ENCODE results near the gene PLXNA2.

The PLXNA2 gene

GRCh38 chr1:207978441-207978840 is 265.7 kb downstream of the PLXNA2 start:
- Histone ChIP-seq H3K4me2 (ENCODE audit: insufficient read depth, low read length, poor library complexity, severe bottlenecking) (no peak overlapping the region), H4K8ac (ENCODE audit: low read depth, low read length) (no peak overlapping the region), H3K23ac (ENCODE audit: low read depth, low read length, poor library complexity) (no peak overlapping the region), H2AK5ac (ENCODE audit: low read depth, low read length) (no peak overlapping the region), H3K9ac (ENCODE audit: low read depth, low read length, poor library complexity) (no peak overlapping the region), H2BK120ac (ENCODE audit: low read depth, low read length) (no peak overlapping the region), H2BK12ac (ENCODE audit: low read length) (no peak overlapping the region), H3K4me3 (ENCODE audit: low read length in 2 of 2) (no peak overlapping the region), H3K27ac (replicated peaks; ENCODE audit: low read length) (no peak overlapping the region), H2BK15ac (ENCODE audit: low read length) (no peak overlapping the region), H3K27me3 (ENCODE audit: control insufficient read depth in 3 of 3, insufficient read depth in 3 of 3, low read depth in 1 of 3, low read length in 3 of 3) (peaks cover 0 to 16% (median 0%) of the 10 kb centered on the region in 3 experiments), H3K14ac (ENCODE audit: low read length) (no peak overlapping the region), H2AFZ (ENCODE audit: low read length) (no peak overlapping the region), H3K4me1 (ENCODE audit: control insufficient read depth in 2 of 2, insufficient read depth in 1 of 2, low read depth in 1 of 2, low read length in 2 of 2) (no peaks in the 10 kb centered on the region), H3K36me3 (replicated peaks in 1 of 2; ENCODE audit: control insufficient read depth in 2 of 2, insufficient read depth in 2 of 2, low read length in 2 of 2) (no peaks in the 10 kb centered on the region), H3K79me1 (ENCODE audit: low read depth, low read length) (peaks cover 2% of the 10 kb centered on the region), H3K18ac (ENCODE audit: low read length) (no peak overlapping the region), H4K91ac (ENCODE audit: low read depth, low read length, poor library complexity) (no peak overlapping the region), H3K9me3 (replicated peaks in 1 of 2; ENCODE audit: control insufficient read depth in 2 of 2, insufficient read depth in 1 of 2, low read depth in 1 of 2, low read length in 2 of 2) (no peaks in the 10 kb centered on the region), H2BK5ac (ENCODE audit: low read length) (no peak overlapping the region), H3K4ac (ENCODE audit: low read length) (no peak overlapping the region)
- WGBS, 2 donors (ENCODE audit: extremely low coverage in 2 of 2, insufficient read length in 2 of 2, insufficient replicate concordance in 1 of 2) = no CpG with 5 or more reads among the region's 4 CpGs
- no peak for DNase-seq (ENCODE audit: low spot score)

GRCh38 chr1:207977876-207978275 is 266.3 kb downstream of the PLXNA2 start:
- no peak overlapping the region for H4K91ac ChIP-seq (ENCODE audit: low read depth, low read length, poor library complexity)
- H2BK120ac ChIP-seq (ENCODE audit: low read depth, low read length) = no peak overlapping the region
- H3K36me3 ChIP-seq (replicated peaks in 1 of 2; ENCODE audit: control insufficient read depth in 2 of 2, insufficient read depth in 2 of 2, low read length in 2 of 2) = no peaks in the 10 kb centered on the region
- H3K9me3 ChIP-seq (replicated peaks in 1 of 2; ENCODE audit: control insufficient read depth in 2 of 2, insufficient read depth in 1 of 2, low read depth in 1 of 2, low read length in 2 of 2) = no peaks in the 10 kb centered on the region
- no peak overlapping the region for H2AFZ ChIP-seq (ENCODE audit: low read length)
- no peaks in the 10 kb centered on the region for H3K79me1 ChIP-seq (ENCODE audit: low read depth, low read length)
- H3K4me3 ChIP-seq (ENCODE audit: low read length in 2 of 2) = no peak overlapping the region
- no peak overlapping the region for H3K14ac ChIP-seq (ENCODE audit: low read length)
- DNase-seq (ENCODE audit: low spot score) = no peak
- H4K8ac ChIP-seq (ENCODE audit: low read depth, low read length) = no peak overlapping the region
- H2BK12ac ChIP-seq (ENCODE audit: low read length) = no peak overlapping the region
- WGBS, 2 donors (ENCODE audit: extremely low coverage in 2 of 2, insufficient read length in 2 of 2, insufficient replicate concordance in 1 of 2) = no CpG with 5 or more reads among the region's 1 CpG
- H2BK15ac ChIP-seq (ENCODE audit: low read length) = no peak overlapping the region
- no peak overlapping the region for H3K23ac ChIP-seq (ENCODE audit: low read depth, low read length, poor library complexity)
- H3K27ac ChIP-seq (replicated peaks; ENCODE audit: low read length) = no peak overlapping the region
- H3K27me3 ChIP-seq (ENCODE audit: control insufficient read depth in 3 of 3, insufficient read depth in 3 of 3, low read depth in 1 of 3, low read length in 3 of 3) = peaks cover 0 to 20% (median 0%) of the 10 kb centered on the region in 3 experiments
- no peak overlapping the region for H3K4me2 ChIP-seq (ENCODE audit: insufficient read depth, low read length, poor library complexity, severe bottlenecking)
- no peak overlapping the region for H3K9ac ChIP-seq (ENCODE audit: low read depth, low read length, poor library complexity)
- H3K18ac ChIP-seq (ENCODE audit: low read length) = no peak overlapping the region
- no peaks in the 10 kb centered on the region for H3K4me1 ChIP-seq (ENCODE audit: control insufficient read depth in 2 of 2, insufficient read depth in 1 of 2, low read depth in 1 of 2, low read length in 2 of 2)
- no peak overlapping the region for H2BK5ac ChIP-seq (ENCODE audit: low read length)
- H2AK5ac ChIP-seq (ENCODE audit: low read depth, low read length) = no peak overlapping the region
- H3K4ac ChIP-seq (ENCODE audit: low read length) = no peak overlapping the region

GRCh38 chr1:207973898-207974568 is 270.2 kb downstream of the PLXNA2 start:
- DNase-seq (ENCODE audit: low spot score) = no peak
- Histone ChIP-seq H3K23ac (ENCODE audit: low read depth, low read length, poor library complexity) (no peak overlapping the region), H3K4me3 (ENCODE audit: low read length in 2 of 2) (no peak overlapping the region), H3K9me3 (replicated peaks in 1 of 2; ENCODE audit: control insufficient read depth in 2 of 2, insufficient read depth in 1 of 2, low read depth in 1 of 2, low read length in 2 of 2) (no peaks in the 10 kb centered on the region), H3K27me3 (ENCODE audit: control insufficient read depth in 3 of 3, insufficient read depth in 3 of 3, low read depth in 1 of 3, low read length in 3 of 3) (peaks cover 0 to 38% (median 0%) of the 10 kb centered on the region in 3 experiments), H3K9ac (ENCODE audit: low read depth, low read length, poor library complexity) (no peak overlapping the region), H3K18ac (ENCODE audit: low read length) (no peak overlapping the region), H2AK5ac (ENCODE audit: low read depth, low read length) (no peak overlapping the region), H2AFZ (ENCODE audit: low read length) (no peak overlapping the region), H3K14ac (ENCODE audit: low read length) (no peak overlapping the region), H3K4ac (ENCODE audit: low read length) (no peak overlapping the region), H3K79me1 (ENCODE audit: low read depth, low read length) (no peaks in the 10 kb centered on the region), H2BK12ac (ENCODE audit: low read length) (no peak overlapping the region), H4K91ac (ENCODE audit: low read depth, low read length, poor library complexity) (no peak overlapping the region), H3K4me2 (ENCODE audit: insufficient read depth, low read length, poor library complexity, severe bottlenecking) (no peak overlapping the region), H2BK120ac (ENCODE audit: low read depth, low read length) (no peak overlapping the region), H3K36me3 (replicated peaks in 1 of 2; ENCODE audit: control insufficient read depth in 2 of 2, insufficient read depth in 2 of 2, low read length in 2 of 2) (no peaks in the 10 kb centered on the region), H2BK5ac (ENCODE audit: low read length) (no peak overlapping the region), H3K4me1 (ENCODE audit: control insufficient read depth in 2 of 2, insufficient read depth in 1 of 2, low read depth in 1 of 2, low read length in 2 of 2) (no peaks in the 10 kb centered on the region), H2BK15ac (ENCODE audit: low read length) (no peak overlapping the region), H3K27ac (replicated peaks; ENCODE audit: low read length) (no peak overlapping the region), H4K8ac (ENCODE audit: low read depth, low read length) (no peak overlapping the region)
- WGBS, 2 donors (ENCODE audit: extremely low coverage in 2 of 2, insufficient read length in 2 of 2, insufficient replicate concordance in 1 of 2) = 100% methylated on average over 1 of the region's 5 CpGs; no CpG with 5 or more reads in 1 of the 2 donors

DNA sequence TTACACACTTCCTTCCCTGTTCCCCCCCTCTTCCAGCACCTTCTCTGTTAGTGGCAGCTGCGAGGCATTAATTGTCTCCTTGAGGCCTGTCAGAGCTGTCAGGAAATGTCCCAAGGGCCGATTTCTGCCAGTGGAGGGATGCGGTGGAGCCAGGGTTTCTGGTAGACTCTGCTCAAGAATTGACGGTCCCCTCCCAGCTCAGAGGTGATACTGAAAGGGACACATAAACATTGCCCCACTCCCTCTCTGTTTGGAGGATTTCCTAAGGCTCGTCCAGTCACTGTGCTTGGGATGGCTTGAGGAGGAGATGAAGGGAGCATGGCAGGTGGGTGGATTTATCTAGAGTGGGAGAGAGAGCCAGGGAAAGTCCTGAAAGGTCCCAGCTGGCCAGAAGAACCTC is 271.8 kb downstream of the PLXNA2 start:
- Histone ChIP-seq H3K27ac (replicated peaks; ENCODE audit: low read length) (no peak overlapping the region), H3K4me3 (ENCODE audit: low read length in 2 of 2) (peak overlapping the region in 1 of 2 donors; percentile 34), H3K4me1 (ENCODE audit: control insufficient read depth in 2 of 2, insufficient read depth in 1 of 2, low read depth in 1 of 2, low read length in 2 of 2) (no peaks in the 10 kb centered on the region), H3K36me3 (replicated peaks in 1 of 2; ENCODE audit: control insufficient read depth in 2 of 2, insufficient read depth in 2 of 2, low read length in 2 of 2) (no peaks in the 10 kb centered on the region), H3K9me3 (replicated peaks in 1 of 2; ENCODE audit: control insufficient read depth in 2 of 2, insufficient read depth in 1 of 2, low read depth in 1 of 2, low read length in 2 of 2) (no peaks in the 10 kb centered on the region), H2BK5ac (ENCODE audit: low read length) (no peak overlapping the region), H4K8ac (ENCODE audit: low read depth, low read length) (no peak overlapping the region), H2AK5ac (ENCODE audit: low read depth, low read length) (no peak overlapping the region), H3K4me2 (ENCODE audit: insufficient read depth, low read length, poor library complexity, severe bottlenecking) (no peak overlapping the region), H3K18ac (ENCODE audit: low read length) (no peak overlapping the region), H3K27me3 (ENCODE audit: control insufficient read depth in 3 of 3, insufficient read depth in 3 of 3, low read depth in 1 of 3, low read length in 3 of 3) (peaks cover 0 to 36% (median 0%) of the 10 kb centered on the region in 3 experiments), H2BK12ac (ENCODE audit: low read length) (no peak overlapping the region), H2BK15ac (ENCODE audit: low read length) (no peak overlapping the region), H3K14ac (ENCODE audit: low read length) (no peak overlapping the region), H3K23ac (ENCODE audit: low read depth, low read length, poor library complexity) (no peak overlapping the region), H2BK120ac (ENCODE audit: low read depth, low read length) (no peak overlapping the region), H3K4ac (ENCODE audit: low read length) (no peak overlapping the region), H3K79me1 (ENCODE audit: low read depth, low read length) (no peaks in the 10 kb centered on the region), H2AFZ (ENCODE audit: low read length) (no peak overlapping the region), H3K9ac (ENCODE audit: low read depth, low read length, poor library complexity) (no peak overlapping the region), H4K91ac (ENCODE audit: low read depth, low read length, poor library complexity) (no peak overlapping the region)
- no peak for DNase-seq (ENCODE audit: low spot score)
- WGBS, 2 donors (ENCODE audit: extremely low coverage in 2 of 2, insufficient read length in 2 of 2, insufficient replicate concordance in 1 of 2) = no CpG with 5 or more reads among the region's 5 CpGs

Measured in neuronal stem cell (in vitro differentiated cells).